HFF-Myc (cell line): ENCODE measurements around the gene ADGRA1.

Source experiments
- DNase-seq: peaks from one replicate; pipeline ENCODE4 v3.0.0-alpha.2; 2011; ENCODE audit warnings: low read depth; ENCODE audit errors: extremely low read depth
- H3K4me3 ChIP-seq: replicated peaks from 2 replicates; pipeline ENCODE4 v1.5.1; 2011; ENCODE audit warnings: low read depth, mild to moderate bottlenecking, control low read depth, low read length
- TF ChIP-seq, protein P1 (sequence below): IDR thresholded peaks from 2 replicates; pipeline ENCODE4 v1.5.1; 2012; ENCODE audit warnings: mild to moderate bottlenecking, low read depth, low read length, control low read depth; ENCODE audit errors: missing control alignments

Gene ADGRA1

DNA sequence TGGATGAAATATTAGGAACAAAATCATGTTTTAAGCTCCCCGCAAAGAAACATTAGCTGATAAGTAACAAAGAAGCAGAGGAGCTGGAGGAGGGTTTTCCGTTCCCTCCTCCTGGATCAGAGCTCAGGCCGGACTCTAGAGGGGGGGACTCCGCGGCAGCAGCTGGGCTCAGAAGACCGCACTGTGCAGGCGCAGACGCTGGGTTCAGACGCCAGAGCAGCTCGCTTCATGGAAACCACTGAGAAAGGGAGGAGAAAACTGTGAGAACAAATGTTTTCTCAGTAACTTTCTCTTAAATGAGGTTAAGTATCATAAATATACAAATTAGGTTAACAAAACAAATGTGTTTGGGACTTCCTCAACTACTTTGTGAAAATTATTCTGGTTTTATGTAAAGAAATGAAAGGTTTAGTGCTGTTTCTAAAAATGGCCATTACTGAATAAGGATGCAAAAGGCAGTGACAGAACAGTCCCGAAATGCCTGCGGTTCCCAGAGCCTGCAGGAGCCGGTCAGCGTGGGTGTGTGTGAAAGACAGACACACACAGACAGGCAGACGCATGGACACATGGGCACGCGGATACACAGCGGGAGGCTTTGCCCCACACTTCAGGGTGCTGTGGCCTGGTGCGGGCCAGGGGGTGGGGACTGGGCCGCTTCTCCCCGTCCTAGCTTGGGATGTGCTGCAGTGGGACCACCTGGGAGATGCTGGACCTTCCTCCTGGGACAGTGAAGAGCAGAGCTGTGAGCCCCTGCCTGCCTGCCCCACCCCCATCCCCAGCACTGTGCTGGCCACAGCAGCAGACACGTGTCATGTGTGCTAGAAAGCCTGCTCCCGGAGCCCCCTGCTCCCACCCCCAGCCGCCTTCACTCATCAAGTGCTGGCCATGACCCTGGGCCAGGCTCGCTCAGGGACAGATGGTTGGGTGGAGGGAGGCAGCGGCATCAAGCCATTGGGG is 20.3 kb upstream of the ADGRA1 start:
- TF ChIP-seq, protein P1, sequence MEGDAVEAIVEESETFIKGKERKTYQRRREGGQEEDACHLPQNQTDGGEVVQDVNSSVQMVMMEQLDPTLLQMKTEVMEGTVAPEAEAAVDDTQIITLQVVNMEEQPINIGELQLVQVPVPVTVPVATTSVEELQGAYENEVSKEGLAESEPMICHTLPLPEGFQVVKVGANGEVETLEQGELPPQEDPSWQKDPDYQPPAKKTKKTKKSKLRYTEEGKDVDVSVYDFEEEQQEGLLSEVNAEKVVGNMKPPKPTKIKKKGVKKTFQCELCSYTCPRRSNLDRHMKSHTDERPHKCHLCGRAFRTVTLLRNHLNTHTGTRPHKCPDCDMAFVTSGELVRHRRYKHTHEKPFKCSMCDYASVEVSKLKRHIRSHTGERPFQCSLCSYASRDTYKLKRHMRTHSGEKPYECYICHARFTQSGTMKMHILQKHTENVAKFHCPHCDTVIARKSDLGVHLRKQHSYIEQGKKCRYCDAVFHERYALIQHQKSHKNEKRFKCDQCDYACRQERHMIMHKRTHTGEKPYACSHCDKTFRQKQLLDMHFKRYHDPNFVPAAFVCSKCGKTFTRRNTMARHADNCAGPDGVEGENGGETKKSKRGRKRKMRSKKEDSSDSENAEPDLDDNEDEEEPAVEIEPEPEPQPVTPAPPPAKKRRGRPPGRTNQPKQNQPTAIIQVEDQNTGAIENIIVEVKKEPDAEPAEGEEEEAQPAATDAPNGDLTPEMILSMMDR: no peak
- DNase-seq: no peak
- no peak overlapping the region for H3K4me3 ChIP-seq

DNA sequence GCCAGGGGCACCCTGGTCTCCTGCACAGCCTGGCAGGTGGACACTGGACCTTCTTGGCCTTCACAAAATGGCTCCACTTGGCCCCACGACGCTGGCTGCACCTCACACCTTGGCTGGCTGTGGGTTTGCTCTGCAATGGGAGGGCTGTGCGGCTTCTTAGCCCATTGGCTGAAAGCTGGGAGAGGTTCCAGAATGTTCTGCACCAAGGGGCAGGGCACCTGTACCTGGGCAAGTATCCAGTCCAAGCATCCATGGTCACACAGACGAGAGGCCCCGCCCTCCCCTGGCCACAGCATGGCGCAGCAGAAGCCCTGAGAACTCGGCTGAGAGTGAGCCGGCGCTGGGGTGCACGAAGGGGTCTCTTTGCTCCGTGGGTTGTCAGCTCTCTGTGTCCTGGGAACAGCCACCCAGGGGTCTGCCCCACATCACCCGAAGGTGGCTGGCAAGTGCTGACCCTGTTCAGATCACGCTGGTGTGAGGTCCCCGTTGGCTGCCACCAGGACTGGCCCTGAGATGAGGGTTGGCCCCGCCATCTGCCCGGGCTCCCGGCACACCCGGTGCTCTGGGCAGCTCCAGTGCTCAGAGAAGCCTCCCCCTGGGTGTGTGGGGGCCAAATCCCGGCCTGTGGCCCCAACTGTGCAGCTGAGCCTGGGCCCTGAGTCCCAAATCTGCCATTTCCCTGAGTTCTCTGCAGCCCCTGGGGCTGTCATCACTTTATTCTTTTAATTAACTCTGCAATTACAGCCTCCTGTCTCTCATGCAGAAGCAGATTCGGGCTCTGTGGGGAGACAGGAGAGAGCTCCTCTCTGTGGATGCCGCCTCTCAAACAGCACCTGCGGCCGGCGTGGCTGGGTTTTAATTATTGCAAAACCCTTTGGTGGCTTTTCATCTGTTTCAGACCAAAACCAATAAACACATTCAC is 19.4 kb upstream of the ADGRA1 start:
- DNase-seq: no peak
- H3K4me3 ChIP-seq: no peak overlapping the region
- TF ChIP-seq, protein P1: no peak

DNA sequence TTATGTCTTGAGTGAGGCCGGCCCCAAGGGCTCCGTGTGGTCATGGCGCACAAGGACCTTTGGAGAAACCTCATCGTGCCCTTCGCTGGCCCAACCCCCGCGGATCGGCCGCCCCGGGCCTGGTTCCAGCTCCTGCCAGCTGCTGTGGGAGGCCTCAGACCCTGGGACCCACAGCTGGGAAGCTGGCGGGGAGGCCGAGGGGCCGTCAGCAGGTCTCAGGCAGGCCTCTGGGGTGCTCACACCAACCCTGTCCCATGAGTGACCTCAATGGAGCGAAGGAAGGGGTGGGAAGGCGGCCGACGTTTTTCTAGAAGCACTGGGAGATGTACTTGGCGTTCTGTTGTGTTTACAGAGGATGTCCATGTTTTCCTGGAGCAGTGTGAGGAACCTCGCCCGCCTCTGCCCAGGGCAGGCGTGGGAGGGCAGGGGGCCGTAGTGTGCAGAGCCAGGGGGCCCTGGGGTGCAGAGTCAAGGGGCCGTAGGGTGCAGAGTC is 18.6 kb upstream of the ADGRA1 start:
- no peak overlapping the region for H3K4me3 ChIP-seq
- TF ChIP-seq, protein P1: no peak
- DNase-seq: no peak

DNA sequence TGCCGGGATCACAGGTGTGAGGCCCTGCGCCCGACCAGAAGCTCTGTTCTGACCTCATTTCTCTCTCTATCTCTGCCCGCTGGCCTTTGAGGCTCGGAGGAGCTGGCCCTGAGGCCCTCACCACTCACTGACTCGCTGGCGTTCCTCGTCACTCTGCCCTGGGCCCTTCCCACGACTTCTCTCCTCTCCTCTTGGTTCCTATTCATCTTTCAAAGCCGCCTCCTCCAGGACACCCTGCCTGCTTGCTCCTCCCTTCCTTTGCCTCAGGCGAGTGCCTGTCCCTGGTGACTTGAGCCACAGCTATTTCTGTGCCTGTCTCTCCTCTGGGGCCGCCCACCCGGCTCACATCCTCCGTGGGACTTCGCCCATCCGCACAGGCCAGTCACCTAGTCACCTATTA is 17.3 kb upstream of the ADGRA1 start:
- TF ChIP-seq, protein P1: no peak
- DNase-seq: no peak

DNA sequence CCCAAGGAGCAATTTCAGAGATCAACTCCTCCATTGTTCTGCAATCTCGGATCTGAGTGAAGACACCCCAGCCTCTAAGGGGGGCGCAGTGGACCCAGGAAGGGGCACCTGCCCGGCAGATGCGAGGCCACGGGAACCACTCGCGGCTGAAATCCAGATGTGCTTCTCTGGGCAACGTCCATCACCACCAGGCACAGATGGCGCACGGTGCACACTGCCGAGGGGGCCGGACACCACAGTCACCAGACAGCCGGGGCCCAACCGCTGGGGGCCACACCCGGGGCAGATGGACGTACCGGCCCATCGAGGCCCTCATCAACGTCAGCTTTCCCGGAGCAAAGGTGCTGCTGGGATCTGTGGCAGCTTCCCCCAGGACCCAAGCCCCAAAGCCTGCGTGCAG is 16.9 kb upstream of the ADGRA1 start:
- TF ChIP-seq, protein P1: no peak
- H3K4me3 ChIP-seq: no peak overlapping the region
- DNase-seq: no peak

More for the DNA sequence above, 17.3 kb upstream of the ADGRA1 start:
- no peak overlapping the region for H3K4me3 ChIP-seq

DNA sequence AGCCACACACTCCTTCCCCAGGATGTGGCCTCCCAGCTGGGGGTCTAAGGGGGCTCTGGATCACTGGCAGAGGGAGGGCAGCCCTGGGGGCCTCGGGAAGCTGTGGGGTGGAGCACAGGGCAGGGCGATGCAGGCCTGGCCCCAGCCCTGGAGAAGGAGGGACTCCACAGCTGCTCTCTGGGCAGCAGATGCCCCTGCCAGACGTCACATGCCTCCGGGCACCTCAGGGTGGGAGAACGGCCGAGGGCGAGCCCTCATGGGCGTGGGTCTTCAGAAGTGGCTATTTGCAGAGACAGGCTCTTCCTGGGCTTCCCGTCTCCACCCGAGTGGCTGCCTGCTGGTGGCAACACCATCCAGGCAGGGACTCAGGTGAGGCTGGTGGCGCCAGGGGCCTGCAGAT is 16.0 kb upstream of the ADGRA1 start:
- TF ChIP-seq, protein P1: no peak
- no peak overlapping the region for H3K4me3 ChIP-seq

More for the DNA sequence above, 16.0 kb upstream of the ADGRA1 start:
- DNase-seq: no peak
